Measurements from ENCODE around the gene GPR153. TPM values are rescaled to one million over a fixed set of nuclear protein-coding genes. Genes with fewer than 3 reads are reported as not detected.
A peak's percentile ranks its signal among the peaks of the same experiment; 100 is the strongest.

The GPR153 gene
- total and polyA plus RNA-seq, 2 of the 13 experiments (the other 11 are each of a cell fraction or from before 2014, with no cell fraction given), result 0.22 to 0.31 TPM

GRCh38 chr1:6248932-6249738, 11.8 kb downstream of the GPR153 start (continued):
- TF ChIP-seq PATZ1 (CRISPR knock-in tag; IDR thresholded peaks at IDR 0.05) (peak; percentile 84), KAT7 (CRISPR knock-in tag; IDR thresholded peaks at IDR 0.05; ENCODE audit: borderline replicate concordance) (no peak), SMAD3 (CRISPR knock-in tag; IDR thresholded peaks at IDR 0.05) (no peak), MBD4 (IDR thresholded peaks at IDR 0.05; ENCODE audit: borderline replicate concordance, low read length) (no peak), ZNF501 (CRISPR knock-in tag; IDR thresholded peaks at IDR 0.05) (no peak), ZBTB49 (CRISPR knock-in tag; IDR thresholded peaks at IDR 0.05; ENCODE audit: borderline replicate concordance) (no peak), IRF2 (CRISPR knock-in tag; IDR thresholded peaks at IDR 0.05) (no peak), EP300 (IDR thresholded peaks at IDR 0.05; ENCODE audit: low read depth in 2 of 2, low read length in 2 of 2) (no peak), EP300 (CRISPR knock-in tag; IDR thresholded peaks at IDR 0.05; ENCODE audit: borderline replicate concordance) (no peak), SSRP1 (CRISPR knock-in tag; IDR thresholded peaks at IDR 0.05) (no peak), NKX3-1 (CRISPR knock-in tag; IDR thresholded peaks at IDR 0.05) (no peak), ZNF382 (CRISPR knock-in tag; IDR thresholded peaks at IDR 0.05; ENCODE audit: borderline replicate concordance) (no peak), ZNF512B (CRISPR knock-in tag; IDR thresholded peaks at IDR 0.05; ENCODE audit: borderline replicate concordance) (no peak), RFX5 (IDR thresholded peaks at IDR 0.05; ENCODE audit: low read depth, low read length) (no peak), SYNCRIP (IDR thresholded peaks at IDR 0.05; ENCODE audit: insufficient read depth, low read depth, low read length) (no peak), ZNF629 (CRISPR knock-in tag; conservative IDR thresholded peaks at IDR 0.05) (no peak), ZSCAN29 (CRISPR knock-in tag; conservative IDR thresholded peaks at IDR 0.05) (no peak), ZFYVE20 (CRISPR knock-in tag; IDR thresholded peaks at IDR 0.05; ENCODE audit: borderline replicate concordance, low read depth) (no peak), ZNF737 (CRISPR knock-in tag; IDR thresholded peaks at IDR 0.05; ENCODE audit: borderline replicate concordance) (no peak), GPBP1L1 (CRISPR knock-in tag; IDR thresholded peaks at IDR 0.05) (no peak)

Data from HepG2 (cell line).